ENCODE results near the gene ZNF135.

DNA sequence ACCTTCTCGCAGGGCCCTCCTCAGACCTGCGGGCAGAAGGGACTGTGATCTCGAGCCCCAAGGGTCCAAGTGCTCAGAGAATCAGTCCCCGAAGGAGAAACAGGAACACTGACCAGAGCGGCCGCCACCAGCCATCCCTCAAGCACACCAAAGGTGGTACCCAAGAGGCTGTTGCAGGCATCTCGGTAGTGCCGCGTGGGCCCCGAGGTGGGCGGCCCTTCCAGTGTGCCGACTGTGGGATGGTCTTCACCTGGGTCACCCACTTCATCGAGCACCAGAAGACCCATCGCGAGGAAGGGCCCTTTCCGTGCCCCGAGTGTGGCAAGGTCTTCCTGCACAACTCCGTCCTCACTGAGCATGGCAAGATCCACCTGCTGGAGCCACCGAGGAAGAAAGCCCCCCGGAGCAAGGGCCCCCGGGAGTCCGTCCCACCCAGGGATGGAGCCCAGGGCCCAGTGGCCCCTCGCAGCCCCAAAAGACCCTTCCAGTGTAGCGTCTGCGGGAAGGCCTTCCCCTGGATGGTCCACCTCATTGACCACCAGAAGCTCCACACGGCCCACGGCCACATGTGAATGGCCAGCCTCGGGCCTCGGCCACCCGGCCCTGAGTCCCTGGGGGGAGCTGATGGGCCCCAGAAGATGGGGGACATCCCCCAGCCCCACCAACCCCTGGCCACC lies 5.5 kb upstream of the ZNF135 start:
- TF ChIP-seq SRSF4 (IDR thresholded peaks at IDR 0.05; ENCODE audit: low read depth, low read length, poor library complexity, severe bottlenecking): no peak
- no peak for TF ChIP-seq XBP1 (CRISPR knock-in tag; IDR thresholded peaks at IDR 0.05)
- no peak for TF ChIP-seq NR2C2 (CRISPR knock-in tag; IDR thresholded peaks at IDR 0.05; ENCODE audit: borderline replicate concordance)
- TF ChIP-seq NRL (CRISPR knock-in tag; IDR thresholded peaks at IDR 0.05; ENCODE audit: borderline replicate concordance): no peak

Data from HepG2 (cell line).